ENCODE measurements around the gene DCBLD2.
A peak's percentile ranks its signal among the peaks of the same experiment; 100 is the strongest.

DCBLD2 gene

GRCh38 chr3:98901392-98902350 lies at the start of gene DCBLD2:
DCBLD2 (minus strand) TSS chr3:98901695; CDS start chr3:98901326, 369 bp downstream.
- peak; percentile 98 for DNase-seq

GRCh38 chr3:98945666-98946065 lies 44.2 kb upstream of the DCBLD2 start:
- no peak for DNase-seq

GRCh38 chr3:98945101-98945524 lies 43.6 kb upstream of the DCBLD2 start:
- no peak for DNase-seq

GRCh38 chr3:98930413-98930812 lies 28.9 kb upstream of the DCBLD2 start:
- no peak for DNase-seq

- no peak for DNase-seq
These were observed 20.5 kb upstream of the DCBLD2 start for GRCh38 chr3:98921957-98922356.

GRCh38 chr3:98920166-98920565 lies 18.7 kb upstream of the DCBLD2 start:
- no peak for DNase-seq

- DNase-seq: peak; percentile 7
These were observed 17.1 kb upstream of the DCBLD2 start for GRCh38 chr3:98918586-98918985.

- no peak for DNase-seq
These were observed 16.1 kb upstream of the DCBLD2 start for GRCh38 chr3:98917608-98918007.

GRCh38 chr3:98914210-98915080 lies 12.9 kb upstream of the DCBLD2 start:
- no peak for DNase-seq

- DNase-seq: no peak
These were observed 11.0 kb upstream of the DCBLD2 start for GRCh38 chr3:98912448-98912847.

GRCh38 chr3:98906230-98906629 lies 4.7 kb upstream of the DCBLD2 start:
- DNase-seq: peak; percentile 25

- DNase-seq: no peak
These were observed 2.4 kb upstream of the DCBLD2 start for GRCh38 chr3:98903705-98904481.

- DNase-seq: no peak
These were observed 1.6 kb upstream of the DCBLD2 start for GRCh38 chr3:98903099-98903498.

GRCh38 chr3:98902351-98902740 lies 851 bp upstream of the DCBLD2 start:
- DNase-seq: no peak

- no peak for DNase-seq
These were observed 440 bp downstream of the DCBLD2 start for GRCh38 chr3:98901119-98901391.

GRCh38 chr3:98900265-98901118 lies 1.0 kb downstream of the DCBLD2 start:
- DNase-seq: no peak

- no peak for DNase-seq
These were observed 3.8 kb downstream of the DCBLD2 start for GRCh38 chr3:98897701-98898100.

GRCh38 chr3:98894791-98895576 lies 6.5 kb downstream of the DCBLD2 start:
- DNase-seq: no peak

- DNase-seq: no peak
These were observed 7.8 kb downstream of the DCBLD2 start for GRCh38 chr3:98893740-98894139.

GRCh38 chr3:98892263-98892662 lies 9.2 kb downstream of the DCBLD2 start:
- no peak for DNase-seq
